Measurements from ENCODE around the gene POLR2J3.
"Not testable (repeated sequence)": the region's sequence is repeated elsewhere in the genome, so short reads cannot be mapped to it uniquely, and the experiment has no call there.

POLR2J3 gene

DNA sequence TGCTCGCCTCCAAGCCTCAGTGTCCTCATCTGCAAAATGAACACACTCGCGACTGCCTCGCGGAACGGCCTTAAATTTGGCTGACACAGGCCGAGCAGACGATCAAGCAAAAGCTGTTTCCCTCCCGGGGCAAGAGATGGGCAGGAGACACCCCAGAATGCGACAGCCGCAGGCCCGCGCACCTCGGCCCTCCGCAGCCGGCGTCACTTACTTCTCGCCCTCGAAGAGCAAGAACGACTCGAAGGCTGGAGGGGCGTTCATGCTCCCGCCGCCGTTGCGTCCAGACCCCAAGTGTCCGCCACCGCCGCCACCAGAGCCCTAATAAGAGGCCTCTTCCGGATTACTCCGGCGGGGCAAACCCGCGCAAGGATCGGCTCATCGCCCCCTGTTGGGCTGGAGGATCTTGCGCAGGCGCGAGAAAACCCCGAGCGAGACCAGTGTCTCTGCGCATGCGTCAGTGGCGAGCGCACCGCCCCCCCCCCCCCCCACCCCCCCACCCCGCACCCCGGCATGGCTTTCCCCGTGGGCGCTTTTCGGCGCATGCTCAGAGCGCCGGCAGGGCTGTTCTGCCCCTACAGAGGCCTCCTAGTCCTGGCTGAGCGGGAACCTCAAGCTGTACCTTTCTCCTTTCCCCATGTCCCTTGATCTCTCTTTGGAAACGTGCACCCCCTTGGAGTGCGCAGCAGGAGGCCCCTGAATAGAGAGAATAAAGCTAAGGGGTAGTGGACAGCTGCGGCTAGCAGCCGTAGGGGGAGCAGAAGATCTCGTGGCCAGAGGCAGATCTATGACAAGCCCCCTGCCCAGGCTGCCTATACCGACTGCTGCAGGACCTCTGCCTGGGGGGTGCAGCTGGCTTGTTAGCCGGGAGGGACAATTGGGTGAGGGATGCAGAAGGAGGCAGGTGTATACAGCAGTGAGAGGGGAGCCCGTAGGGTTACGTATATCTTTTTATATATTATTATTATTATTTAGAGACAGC is at the start of gene POLR2J3:
POLR2J3 (minus strand) TSS at position 323 of the 979 bp plus-strand sequence; CDS start at position 261, 62 bp downstream.
- DNase-seq, result not testable (repeated sequence)

DNA sequence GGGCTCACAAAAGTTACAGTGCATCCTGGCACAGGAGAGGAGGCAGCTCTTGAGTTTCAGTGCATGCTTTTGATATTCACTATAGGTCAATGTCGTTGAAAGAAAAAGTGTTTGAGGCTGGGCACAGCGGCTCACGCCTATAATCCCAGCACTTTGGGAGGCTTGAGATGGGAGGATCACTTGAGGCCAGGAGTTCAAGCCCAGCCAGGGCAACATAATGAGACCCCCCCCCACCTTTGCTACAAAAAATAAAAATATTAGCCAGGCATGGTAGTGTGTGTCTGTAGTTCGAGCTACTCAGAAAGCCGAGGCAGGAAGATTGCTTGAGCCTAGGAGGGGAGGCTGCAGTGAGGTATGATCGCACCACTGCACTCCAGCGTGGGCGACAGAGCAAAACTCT is 45.7 kb upstream of the POLR2J3 start:
- not testable (repeated sequence) for DNase-seq

- DNase-seq, result not testable (repeated sequence)
Measured at GRCh38 chr7:102616507-102617125, 44.2 kb upstream of the POLR2J3 start, which contains the start of gene RASA4. Gene RASA4 (minus strand): TSS chr7:102616756. CDS start chr7:102616689, 67 bp downstream.

DNA sequence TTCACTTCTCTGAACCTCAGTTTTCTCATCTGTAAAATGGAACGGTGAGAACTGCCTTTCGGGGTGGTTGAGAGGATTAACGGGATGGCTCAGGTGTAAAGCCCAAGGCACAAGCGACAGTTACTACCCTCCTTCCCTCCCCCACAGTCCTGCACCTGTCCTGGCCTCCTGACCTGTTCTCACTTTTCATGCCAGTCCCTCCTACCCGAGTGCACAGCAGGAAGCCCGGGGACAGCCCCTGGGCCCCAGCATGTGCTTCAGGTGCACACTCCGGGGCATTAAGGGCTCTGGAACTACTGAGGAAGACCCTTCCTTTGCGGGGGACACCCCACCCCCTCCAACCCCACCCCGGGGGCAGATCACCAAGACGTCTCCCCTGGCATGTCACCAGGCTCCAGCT is 43.5 kb upstream of the POLR2J3 start:
- not testable (repeated sequence) for DNase-seq

DNA sequence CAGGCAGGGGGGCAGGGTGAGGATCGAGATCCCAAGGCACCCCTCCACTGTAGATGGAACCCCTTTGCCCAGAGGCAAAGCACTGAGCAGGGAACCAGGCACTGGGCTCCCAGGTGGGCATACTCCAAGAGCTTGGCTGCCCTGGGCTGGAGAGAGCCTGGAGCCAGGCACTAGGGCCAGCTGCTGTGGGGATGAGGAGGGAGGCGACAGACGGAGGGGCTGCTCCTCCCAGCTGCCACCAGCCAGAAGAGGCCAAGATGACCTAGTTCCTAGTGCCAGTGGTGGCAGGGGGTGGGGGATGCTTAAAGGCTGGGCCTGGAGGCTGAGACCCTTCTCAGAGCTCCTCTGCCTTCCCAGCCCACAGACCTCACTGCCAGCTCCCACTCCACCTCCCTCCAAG is 42.5 kb upstream of the POLR2J3 start:
- DNase-seq, result not testable (repeated sequence)

DNA sequence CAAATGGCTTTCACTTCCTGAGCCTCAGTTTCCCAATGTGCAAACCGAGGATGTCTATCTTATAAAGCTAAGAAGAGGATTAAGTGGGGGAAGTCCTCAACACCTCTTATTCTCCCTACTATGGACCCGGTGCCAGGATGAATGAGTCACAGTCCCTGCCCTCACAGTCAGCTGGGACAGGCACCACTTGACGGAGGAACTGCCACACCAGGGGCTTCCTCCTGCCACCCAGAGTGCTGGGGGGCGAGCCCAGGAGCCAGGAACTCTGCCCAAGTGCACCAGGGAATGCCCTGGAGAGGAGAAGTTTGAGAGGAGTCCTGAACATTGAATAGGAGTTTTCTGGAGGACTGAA is 41.9 kb upstream of the POLR2J3 start:
- not testable (repeated sequence) for DNase-seq

DNA sequence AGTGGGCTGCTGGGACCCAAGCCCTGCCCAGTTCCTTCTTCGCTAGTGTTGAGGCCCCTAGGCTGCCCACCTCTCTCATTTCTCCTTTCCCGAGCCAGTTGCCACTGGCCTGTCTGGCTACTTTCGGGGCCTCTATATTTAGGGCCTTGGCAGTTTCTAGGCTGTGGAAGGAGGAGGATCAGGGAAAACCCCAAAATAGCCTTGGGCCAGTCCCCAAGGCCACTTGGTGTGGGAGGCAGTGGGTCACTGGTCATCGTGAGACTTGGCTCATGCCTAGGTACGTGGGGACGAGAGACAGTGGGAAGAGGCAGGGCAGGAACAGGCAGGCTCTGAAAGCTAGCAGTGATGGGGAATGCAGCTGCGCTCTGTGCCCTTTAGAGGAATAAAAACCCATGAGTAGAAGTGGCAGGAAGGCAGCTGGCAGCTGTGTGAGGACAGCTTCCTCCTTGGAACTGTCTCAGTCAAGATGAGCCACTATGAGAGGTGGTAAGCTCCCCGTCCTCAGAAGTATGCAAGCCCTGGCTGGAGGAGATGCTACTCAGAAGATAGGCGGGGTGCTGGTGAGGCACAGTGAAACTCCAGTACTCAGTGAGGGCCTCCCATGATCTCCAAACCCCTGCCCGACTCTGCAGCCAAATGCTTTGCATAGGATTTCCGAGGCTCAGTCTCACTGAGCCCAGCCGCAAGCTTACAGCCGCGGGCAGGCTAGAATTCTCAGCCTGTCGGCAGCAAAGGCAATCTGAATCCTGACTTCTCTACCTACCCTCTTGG is 41.4 kb upstream of the POLR2J3 start:
- DNase-seq, result not testable (repeated sequence)

DNA sequence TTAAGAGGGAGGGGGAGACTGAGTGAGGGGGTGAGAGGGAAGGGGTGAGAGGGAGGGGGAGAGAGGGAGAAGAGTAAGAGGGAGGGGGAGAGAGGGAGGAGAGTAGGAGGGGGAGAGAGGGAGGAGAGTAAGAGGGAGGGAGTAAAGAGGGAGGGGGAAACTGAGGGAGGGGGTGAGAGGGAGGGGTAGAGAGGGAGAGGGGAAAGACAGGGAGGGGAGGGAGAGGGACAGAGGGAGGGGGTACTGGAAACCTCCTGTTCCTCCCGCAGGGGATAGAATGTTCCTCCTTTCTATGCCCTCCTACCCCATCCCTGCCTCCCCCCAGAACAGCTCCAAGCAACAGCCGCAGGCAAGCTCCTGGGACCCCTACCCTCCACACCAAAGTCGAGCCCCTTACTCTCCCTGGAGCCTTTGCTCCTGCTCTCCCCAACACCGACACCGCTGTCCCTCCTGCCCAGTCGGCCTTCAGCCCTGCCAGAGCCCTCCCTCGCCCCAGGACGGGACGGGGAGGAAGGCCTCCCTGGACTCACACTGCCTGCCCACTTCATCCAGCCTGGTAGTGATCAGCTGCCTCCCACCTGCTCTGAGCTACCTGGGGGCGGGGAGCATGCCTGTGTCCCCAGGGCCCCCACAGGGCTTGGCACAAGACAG is 39.4 kb upstream of the POLR2J3 start:
- not testable (repeated sequence) for DNase-seq

DNA sequence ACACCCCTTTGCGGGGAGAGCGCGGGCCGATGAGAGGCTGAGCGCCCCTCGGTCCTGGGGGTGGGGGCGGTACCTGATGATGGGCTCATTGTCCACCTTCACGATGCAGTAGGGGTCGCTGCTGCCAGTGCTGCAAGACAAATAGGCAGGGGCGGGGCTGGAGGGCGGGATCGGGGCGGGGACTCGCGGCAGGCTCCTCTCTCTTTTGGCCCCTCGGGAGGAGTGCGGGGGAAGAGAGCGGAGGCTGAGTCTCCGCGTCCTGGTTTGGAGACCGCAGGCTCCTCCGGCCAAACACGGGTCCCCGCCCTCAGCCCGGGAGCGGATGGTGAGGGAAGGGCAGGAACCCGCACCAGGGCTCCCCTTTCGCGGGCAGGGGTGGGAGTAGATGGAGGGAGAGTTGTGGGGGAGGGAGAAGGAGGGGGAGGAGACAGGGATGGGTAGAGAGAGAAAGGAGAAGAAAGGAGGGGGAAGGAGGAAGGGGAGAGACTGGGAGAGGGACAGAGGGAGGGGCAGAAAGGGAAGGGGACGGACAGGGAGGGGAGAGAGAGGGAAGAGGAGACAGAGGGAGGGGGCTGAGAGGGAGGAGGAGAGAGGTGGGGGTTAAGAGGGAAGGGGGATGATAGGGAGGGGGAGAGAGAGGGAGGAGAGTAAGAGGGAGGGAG is 38.8 kb upstream of the POLR2J3 start:
- not testable (repeated sequence) for DNase-seq

DNA sequence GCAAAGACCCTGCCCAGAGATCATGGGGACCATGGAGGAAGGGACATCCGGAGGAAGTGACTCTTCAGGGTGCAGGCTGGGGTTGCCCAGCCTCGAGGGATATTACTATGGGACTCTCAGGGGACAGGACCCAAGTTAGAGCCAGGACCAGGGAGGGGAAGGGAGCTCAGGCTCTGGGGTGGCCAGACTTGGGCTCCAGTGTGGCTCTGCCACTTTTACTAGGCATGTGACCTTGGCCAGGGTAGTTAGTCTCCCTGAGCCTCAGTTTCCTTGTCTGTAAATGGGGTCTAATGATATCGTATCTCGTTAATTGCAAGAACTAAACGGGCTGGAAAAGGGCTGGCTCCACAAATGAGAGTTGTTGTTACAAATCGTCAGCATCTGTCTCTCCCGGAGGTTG is 38.1 kb upstream of the POLR2J3 start:
- DNase-seq, result not testable (repeated sequence)

- DNase-seq, result not testable (repeated sequence)
Measured at GRCh38 chr7:102609734-102610133, 37.4 kb upstream of the POLR2J3 start.

GRCh38 chr7:102606848-102607247 is 34.5 kb upstream of the POLR2J3 start:
- DNase-seq, result not testable (repeated sequence)

- DNase-seq, result not testable (repeated sequence)
Measured at GRCh38 chr7:102604431-102605145, 32.2 kb upstream of the POLR2J3 start.

GRCh38 chr7:102602317-102602716 is 29.9 kb upstream of the POLR2J3 start:
- DNase-seq, result not testable (repeated sequence)

GRCh38 chr7:102599699-102600098 is 27.3 kb upstream of the POLR2J3 start:
- DNase-seq, result not testable (repeated sequence)

DNA sequence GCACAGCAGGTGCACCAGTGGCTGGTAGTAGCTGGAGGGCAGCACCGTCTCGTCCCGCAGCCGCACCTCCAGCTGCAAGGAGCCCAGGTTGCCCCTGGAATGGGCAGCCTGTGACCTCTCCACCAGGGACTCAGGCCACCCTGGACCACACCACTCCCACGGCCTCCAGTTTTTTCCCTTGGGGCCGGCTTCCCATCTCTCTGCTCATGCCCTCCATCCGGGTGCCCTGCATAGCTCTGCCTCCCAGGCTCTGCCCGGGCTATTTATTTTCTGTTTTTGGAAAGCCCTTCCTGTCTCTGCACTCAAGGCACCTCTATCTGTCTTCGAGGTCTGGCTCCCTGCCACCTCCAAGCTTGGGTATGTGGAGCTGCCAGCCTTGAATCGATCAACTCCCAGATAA is 23.7 kb upstream of the POLR2J3 start:
- DNase-seq, result not testable (repeated sequence)

DNA sequence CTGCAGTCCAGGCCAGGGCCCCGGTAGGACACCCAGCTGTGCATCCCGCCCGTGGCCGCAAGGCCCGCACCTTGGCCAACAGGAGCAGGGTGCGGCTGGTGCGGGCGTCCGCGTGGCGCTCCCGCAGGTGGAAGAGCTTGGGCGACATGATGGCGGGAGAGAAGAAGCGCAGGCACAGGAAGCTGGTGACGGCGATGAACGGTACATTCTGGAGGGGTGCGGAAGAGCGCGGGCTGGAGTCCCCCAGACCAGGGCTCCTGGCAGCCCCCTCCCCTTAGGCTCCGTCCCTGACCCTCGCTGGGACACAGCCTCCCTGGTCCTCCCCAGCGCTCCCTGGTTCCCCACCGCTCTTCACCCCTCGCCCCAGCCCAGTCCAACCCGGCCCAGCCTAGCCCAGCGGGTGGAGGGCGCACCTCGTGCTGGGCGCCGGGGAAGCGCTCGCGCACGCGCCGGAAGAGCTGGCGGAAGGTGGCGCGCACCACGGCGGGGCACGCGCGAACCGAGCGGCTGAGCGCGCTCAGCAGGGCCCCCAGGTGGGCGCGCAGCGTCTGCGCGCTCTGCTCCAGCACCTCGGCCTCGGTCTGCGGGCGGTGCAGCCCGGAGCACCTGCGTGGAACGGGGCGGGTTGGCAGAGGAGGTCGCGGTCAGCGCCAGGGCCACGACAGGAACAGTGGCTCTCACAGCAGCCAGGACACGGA is 21.4 kb upstream of the POLR2J3 start:
- DNase-seq, result not testable (repeated sequence)

- not testable (repeated sequence) for DNase-seq
Measured at GRCh38 chr7:102592477-102593019, 20.2 kb upstream of the POLR2J3 start.

GRCh38 chr7:102589857-102590256 is 17.5 kb upstream of the POLR2J3 start:
- not testable (repeated sequence) for DNase-seq

DNA sequence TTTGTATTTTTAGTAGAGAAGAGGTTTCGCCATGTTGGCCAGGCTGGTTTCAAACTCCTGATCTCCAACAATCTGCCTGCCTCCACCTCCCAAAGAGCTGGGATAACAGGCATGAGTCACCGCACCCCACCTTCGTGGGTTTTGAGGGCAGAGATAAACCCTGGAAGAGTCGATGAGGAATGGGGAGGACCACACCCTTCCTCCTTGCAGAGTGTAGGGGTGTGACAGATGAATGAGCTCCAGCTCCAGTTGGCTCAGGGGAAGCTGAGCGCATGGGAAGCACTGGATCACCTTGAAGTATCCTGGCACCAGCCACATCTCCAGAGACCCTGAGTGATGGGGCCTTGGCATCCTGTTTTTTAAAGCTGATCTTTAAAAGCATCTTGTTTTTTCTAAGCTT is 11.1 kb upstream of the POLR2J3 start:
- not testable (repeated sequence) for DNase-seq

Measured in NCI-H2107 (cell line).